Left renal pelvis (tissue), 4 donors: ENCODE results near the gene COL20A1. TPM values are rescaled to one million over a fixed set of nuclear protein-coding genes. Genes with fewer than 3 reads are reported as not detected.
"Not testable (repeated sequence)": the region's sequence is repeated elsewhere in the genome, so short reads cannot be mapped to it uniquely, and the experiment has no call there.

Experiments
- DNase-seq, 4 donors: peaks; one replicate each; pipeline ENCODE4 v3.0.0-alpha.2; 2013; ENCODE audit warnings: low read depth in 4 of 4, low spot score in 3 of 4
- polyA plus RNA-seq, 4 donors: library from polyadenylated mRNA; unstranded; fragments of 120-200 nt; gene quantifications; one replicate each; pipeline ENCODE4 v1.2.1, GENCODE V29; 2013; ENCODE audit not compliant: insufficient read length in 4 of 4

The COL20A1 gene
- under 1 TPM; 0.37 to 0.89 (median 0.68) TPM for polyA plus RNA-seq

- DNase-seq: no peak
Observed at GRCh38 chr20:63292904-63293303, at the start of gene COL20A1. Gene COL20A1 (plus strand): TSS chr20:63293186. CDS start chr20:63295108, 1,922 bp downstream.

DNA sequence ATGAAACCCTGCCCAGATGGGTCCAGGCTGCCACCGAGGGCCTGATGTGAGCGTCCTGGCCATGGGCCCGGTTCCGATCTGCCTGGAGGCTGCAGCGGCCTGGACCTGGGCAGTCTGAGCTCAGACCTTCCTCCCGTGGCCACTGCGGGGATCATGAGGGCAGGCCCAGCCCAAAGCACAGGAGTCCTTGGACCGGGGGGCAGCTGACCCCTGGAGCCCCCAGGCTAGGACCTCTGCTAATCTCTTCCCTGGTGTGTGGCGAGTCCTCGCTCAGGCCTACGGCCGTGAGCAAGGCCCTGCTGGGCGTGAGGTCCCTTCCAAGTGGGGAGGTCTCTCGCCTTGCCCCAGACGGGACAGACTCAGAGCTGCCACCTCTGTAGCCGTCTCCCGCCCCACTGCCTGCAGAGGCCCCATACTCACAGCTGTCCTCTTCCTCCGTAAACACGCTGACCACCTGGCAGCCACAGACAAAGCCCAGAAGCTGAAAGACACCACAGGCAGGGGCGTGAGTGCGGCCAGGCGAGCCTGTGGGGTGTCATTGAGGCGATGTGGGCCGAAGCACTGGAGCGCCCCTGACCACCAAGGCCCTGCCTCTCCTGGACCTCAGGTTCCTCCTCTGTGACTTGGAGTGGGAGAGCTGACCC is 49.3 kb upstream of the COL20A1 start:
- DNase-seq: no peak

DNA sequence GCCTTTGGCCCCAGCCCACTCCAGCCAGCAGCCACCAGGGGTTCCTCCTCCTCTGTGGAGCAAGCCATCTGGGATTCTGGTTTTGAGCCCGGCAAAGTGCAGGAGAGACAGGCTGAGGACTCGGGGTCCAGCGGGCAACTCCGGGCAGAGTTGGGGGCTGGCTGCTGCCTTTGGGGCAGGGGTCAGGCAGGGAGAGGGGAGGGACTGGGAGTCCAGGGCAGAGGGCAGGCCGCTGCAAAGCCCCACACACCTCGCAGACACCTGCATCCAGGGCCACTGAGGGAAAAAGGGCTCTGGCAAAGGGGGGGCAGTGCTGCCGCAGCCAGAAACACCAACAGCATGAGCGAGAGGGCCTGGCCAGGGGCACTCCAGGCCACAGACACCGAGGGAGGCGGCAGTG is 48.5 kb upstream of the COL20A1 start:
- DNase-seq: no peak

GRCh38 chr20:63246490-63247288 is 46.3 kb upstream of the COL20A1 start:
- DNase-seq: no peak

DNA sequence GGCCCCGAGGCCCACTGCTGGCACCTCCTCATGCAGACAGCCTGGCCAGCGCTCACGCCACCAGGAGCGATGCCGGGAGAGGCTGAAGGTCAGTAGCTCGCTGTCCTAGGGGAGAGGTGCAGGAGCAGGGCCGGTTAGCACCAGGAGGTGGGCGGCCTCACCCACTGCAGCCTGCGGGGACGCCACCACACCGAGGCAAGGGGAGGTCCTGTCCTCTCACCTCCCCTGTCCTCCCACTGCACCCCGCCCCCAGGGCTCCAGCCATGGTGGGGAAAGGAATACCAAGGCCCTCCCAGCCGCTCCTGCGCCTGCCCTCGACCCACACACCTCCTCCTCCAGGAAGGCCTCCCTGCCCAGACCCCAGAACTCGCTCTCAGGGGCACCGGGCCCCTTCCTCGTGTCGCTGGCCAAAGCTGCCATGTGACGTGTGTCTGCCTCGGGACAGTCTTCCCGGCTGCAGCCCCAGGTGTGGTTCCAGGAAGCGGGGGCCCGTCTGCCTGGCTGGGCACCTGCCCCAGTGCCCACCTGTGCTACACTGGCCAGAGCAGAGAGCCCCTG is 45.2 kb upstream of the COL20A1 start:
- DNase-seq: no peak

DNA sequence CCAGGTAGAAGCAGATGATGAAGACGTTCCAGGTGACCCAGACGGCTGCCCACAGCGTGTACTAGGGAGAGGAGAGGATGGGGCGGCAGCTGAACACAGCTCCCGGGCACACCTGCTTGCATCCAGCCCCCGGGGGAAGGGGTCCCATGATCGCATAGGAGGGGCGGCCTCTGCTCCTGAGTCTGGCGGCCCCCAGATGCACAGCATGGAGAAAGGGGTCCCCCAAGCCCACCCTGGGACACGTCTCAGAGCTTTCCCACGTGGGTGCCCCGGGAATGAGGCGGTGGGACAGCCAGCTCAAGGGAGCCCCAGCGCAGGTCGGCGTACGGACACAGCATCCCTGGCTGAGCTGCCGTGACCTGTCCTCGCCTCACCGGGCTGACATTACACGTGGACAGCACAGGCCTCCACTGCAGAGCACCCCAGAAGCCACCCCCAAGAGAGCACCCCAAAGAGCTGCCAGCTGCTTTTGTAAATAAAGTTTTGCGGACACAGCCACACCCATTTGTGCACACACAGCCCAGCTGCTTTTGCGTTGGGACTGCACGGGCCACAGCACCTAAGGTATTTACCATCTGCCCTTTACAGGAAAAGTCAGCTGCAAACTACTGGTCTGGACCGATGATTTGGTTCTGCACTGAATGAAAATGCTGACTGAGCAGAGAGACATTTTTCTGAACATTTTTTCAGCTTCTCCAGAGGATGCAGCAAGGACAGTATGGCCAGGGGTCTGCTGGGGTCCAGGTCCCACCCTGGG is 44.0 kb upstream of the COL20A1 start:
- no peak for DNase-seq

DNA sequence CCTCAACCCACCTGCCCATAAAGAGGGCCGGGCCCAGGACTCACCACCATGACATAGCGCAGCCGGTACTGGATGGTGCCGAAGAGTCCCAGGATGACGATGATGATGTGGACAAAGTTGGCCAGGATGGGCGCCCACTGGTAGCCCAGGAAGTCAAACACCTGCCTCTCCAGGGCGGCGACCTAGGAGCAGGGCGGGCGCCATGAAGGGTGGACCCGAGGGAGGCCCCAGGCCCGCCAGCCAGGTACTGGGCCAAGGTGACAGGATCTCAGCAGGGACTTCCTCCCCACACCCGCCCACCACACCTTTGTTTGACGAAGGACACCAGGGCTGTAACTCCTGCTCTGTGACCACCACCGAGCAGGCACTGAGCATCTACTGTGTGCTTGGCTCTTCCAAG is 43.1 kb upstream of the COL20A1 start:
- no peak for DNase-seq

GRCh38 chr20:63251350-63251749 is 41.6 kb upstream of the COL20A1 start:
- not testable (repeated sequence) for DNase-seq

DNA sequence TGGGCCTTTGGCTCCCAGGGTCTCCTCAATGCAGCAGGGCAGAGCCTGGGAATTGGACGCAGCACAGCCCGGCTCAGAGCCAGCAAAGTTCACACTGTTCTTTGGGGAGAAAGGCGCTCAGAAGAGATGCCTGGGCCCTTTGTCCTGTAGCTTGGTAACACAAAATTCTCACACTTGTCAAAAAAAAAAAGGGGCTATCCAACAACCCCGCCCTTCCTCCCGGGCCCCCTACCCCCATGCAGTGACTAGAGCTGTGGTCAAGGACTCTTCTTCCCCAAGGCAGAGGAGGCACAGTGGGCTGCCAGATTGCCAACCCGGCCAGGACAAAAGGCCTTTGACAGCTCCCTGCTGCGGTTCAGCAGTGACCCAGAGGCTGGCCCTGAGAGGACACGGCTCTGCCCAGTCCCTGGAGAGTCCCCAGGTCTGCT is 40.7 kb upstream of the COL20A1 start:
- no peak for DNase-seq

DNA sequence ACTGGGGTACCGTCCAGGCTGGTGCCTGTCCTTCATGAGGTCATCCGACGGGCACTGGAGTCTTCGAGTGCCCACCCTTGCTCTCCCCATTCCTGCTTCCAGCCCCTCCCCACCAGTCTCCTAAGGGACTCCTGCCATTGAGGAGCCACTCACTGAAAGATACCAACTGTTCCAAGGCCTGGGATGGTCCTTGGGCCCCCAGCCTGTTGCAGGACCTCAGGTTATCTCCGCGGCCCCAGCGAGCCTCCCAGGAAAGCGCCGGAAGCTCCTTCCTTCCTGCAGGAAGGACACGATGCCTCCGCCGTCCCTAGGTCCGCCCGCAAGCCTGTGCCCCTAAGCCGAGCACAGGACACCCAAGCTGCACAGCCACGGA is 39.9 kb upstream of the COL20A1 start:
- DNase-seq: no peak

DNA sequence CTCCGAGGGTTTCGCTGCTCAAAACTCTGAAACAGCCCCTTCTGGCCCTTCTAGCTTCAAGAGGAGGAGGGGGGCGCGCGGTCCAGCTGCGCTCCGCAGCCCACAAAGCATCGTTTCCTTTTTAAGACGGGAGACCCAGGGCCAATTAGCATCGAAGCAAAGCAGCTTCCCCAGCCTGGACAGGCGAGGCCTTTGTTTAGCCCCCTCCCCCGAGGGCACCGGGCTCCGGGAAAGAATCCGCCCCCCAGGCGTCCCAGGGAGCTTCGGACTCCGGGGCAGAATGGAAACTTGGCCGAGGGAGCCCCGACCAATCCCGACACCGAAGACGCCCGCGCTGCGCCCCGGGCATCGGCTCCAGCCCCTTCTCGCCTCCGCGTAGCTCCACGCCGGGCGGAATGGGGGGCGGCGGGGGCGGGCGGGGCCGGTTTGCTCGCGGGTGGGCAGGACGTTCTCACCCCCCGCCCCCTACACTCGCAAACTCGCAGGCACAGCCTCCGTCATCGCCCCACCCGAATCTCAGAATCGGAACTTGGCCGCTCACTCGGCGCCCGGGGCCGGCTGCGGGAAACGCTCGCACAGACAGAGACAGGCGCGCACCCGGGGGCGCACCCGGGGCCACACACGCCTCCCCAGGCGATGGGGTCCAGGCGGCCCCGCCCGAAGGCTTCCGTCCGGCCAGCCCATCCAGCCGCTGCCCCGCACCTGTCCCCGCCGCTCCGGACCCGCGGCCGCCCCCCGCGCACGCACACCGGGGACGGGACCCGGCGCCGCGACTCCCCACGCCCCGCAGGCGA is 39.4 kb upstream of the COL20A1 start:
- DNase-seq: no peak

- DNase-seq: no peak
Observed at GRCh38 chr20:63254232-63254605, 38.8 kb upstream of the COL20A1 start, which contains the start of gene NKAIN4. Gene NKAIN4 (minus strand): TSS chr20:63254463. CDS start chr20:63254450, 13 bp downstream.

DNA sequence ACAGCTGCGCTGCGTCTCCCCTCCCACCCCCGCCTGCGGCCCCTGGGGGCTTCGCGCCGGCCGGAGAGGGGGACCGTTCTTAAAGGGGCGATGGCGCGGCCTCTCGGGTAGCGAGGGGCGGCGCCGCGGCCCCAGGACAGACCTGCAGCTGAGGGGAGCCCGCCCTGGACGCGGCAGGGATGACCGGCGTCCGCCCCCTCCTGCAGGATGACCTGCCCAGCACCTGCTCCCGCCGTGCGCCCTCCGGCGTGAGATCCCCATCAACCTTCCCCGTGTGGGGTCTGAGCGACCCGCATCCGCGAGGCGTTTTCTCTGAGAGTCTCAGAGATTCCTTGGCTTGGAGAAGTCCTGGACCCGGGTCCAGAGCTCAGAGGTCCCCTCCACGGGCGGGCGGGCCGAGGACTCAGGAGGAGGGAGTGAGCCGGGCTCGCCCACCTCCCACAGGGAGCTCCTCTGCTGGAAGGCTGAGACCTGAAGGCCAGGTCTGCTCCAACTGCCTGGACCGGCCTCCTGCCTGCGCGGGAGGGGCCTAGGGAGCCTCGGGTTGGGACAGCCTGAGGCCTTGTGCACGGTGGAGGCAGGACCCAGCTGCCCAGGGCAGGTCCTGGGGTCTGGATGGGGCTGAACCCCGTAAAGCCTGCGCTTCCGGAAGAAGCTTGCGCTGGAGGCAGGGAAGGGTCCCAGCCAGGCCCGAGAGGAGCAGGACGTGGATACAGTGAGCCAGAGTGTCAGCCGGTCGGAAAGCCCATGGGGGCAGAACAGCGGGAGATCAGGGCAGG is 38.2 kb upstream of the COL20A1 start:
- no peak for DNase-seq

DNA sequence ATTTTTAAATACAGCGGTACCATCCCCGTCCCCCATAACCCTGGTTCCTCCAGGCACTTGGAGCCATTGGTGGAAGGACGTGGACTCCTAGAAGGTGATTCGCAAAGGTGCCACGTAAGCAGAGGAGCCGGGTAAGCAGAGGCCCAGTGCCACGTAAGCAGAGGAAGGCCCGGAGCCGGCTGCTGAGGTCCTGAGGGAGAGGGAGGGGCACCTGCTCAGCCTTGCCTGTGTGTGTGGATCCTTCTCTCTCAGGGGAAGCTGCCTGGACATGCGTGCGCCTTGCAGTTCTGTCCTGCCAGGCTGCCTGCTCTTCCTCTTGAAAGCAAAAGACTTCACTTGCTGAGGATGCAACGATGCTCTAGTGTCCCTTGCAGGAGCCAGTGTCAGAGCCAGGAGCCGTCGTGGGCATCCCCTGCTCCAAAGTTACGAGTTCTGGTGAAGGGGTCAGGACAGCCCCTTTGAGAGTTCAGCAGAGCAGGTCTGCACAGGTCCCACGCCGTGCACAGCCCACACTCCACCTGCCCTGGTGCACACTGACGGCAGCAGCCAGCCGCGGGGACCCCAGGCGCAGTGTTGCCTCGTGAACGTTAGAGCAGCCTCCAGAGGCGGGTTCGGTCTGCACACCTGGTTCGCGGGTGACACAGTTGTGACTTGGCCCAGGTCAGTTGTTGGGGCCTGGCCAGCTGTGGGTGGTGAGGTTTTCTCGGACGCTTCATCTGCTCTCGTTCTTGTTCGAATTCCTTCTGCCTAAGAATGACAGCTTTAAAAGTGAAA is 36.9 kb upstream of the COL20A1 start:
- no peak for DNase-seq

GRCh38 chr20:63256954-63257353 is 36.0 kb upstream of the COL20A1 start:
- no peak for DNase-seq

DNA sequence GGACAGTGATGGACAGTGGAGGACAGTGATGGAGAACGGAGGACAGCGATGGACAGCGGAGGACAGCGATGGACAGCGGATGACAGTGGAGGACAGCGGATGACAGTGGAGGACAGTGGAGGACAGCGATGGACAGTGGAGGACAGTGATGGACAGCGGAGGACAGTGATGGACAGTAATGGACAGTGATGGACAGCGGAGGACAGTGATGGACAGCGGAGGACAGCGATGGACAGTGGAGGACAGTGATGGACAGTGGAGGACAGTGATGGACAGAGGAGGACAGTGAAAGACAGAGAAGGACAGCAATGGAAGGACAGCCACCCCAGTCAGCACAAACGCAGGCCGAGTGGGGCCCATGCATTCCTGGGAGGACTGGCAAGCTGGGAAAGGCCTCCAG is 35.4 kb upstream of the COL20A1 start:
- DNase-seq: no peak

DNA sequence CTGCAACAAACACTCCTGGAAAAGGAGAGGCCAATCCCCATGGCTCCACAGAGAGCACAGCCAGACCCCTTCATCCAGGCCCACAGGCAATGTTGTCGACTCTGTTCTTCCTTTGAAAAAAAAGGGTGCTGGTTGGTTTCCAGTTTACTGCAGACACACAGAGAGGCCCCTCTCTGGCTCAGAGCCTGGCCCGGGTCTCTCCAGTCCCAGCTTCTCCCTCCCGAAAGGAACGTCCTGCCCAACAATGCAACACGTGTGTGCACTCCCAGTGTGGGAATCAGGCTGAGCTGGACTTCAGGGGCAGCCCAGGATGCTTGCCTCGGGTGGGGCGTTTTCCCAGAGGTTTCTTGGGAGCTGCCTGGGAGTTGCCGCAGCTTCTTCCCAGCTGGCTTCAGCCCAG is 34.2 kb upstream of the COL20A1 start:
- DNase-seq: no peak

DNA sequence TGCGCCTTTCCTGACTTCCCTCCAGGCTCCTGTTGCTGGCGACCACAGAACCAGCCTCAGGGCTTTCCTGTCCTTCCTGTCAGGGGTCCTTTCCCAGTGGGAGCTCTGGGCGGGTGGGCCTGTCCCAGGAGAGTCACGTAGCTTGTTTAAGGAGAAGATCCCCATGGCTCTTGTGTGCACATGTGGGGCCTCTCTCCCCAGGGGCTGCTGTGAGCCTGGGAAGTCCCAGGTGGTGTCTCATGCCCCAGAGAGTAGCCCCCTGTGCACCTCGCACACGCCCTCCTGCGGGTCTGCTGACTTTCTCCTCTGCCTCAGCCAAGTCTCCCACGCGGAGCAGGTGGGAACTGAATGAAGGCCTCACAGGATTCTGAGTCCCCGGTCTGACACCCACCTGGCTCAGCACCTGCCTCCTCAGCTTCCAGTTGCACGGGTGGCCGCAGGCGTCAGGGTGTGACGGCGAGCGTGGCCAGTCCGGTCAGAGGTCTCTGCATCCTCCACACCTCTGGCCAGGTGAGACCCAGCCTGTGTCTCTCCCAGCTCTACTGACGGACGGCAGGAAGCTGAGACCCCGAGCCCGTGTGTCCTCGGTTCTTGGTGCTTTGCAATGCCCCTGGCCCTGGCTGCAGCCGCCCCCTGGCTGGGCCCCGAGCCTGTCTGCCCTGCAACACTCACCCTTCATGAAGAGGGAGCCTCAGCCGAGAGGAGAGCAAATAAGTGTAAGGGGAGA is 33.1 kb upstream of the COL20A1 start:
- DNase-seq: no peak
